GM20431 (cell line): Measurements from ENCODE around the gene POTEM.
"Not testable (repeated sequence)": the region's sequence is repeated elsewhere in the genome, so short reads cannot be mapped to it uniquely, and the experiment has no call there.

Source experiments
- in situ Hi-C: fragments of 300-500 bp; cut with MseI, MboI; formaldehyde crosslinking; loops from one replicate; pipeline ENCODE4 v1.15.0; 2020; ENCODE audit warnings: low sequenced_read_pairs; ENCODE audit not compliant: unreplicated experiment

Gene POTEM

GRCh38 chr14:18967134-18967533 is at the start of gene POTEM:
Gene POTEM (plus strand): TSS chr14:18967434. CDS start chr14:18967486, 52 bp downstream.
- in situ Hi-C loops = not testable (repeated sequence)

- in situ Hi-C loops = not testable (repeated sequence)
Measured at GRCh38 chr14:18918345-18918744, 48.9 kb upstream of the POTEM start.

GRCh38 chr14:18920052-18920451 is 47.2 kb upstream of the POTEM start:
- in situ Hi-C loops = not testable (repeated sequence)

GRCh38 chr14:18921055-18921701 is 46.1 kb upstream of the POTEM start:
- in situ Hi-C loops = not testable (repeated sequence)

- in situ Hi-C loops = not testable (repeated sequence)
Measured at GRCh38 chr14:18936848-18937247, 30.4 kb upstream of the POTEM start.

GRCh38 chr14:18938733-18939132 is 28.5 kb upstream of the POTEM start:
- in situ Hi-C loops = not testable (repeated sequence)

- in situ Hi-C loops = not testable (repeated sequence)
Measured at GRCh38 chr14:18949939-18950338, 17.3 kb upstream of the POTEM start.

- in situ Hi-C loops = not testable (repeated sequence)
Measured at GRCh38 chr14:18953085-18953484, 14.1 kb upstream of the POTEM start.

- in situ Hi-C loops = not testable (repeated sequence)
Measured at GRCh38 chr14:18955816-18956215, 11.4 kb upstream of the POTEM start.

- in situ Hi-C loops = not testable (repeated sequence)
Measured at GRCh38 chr14:18961576-18961975, 5.7 kb upstream of the POTEM start.

GRCh38 chr14:18962143-18962542 is 5.1 kb upstream of the POTEM start:
- in situ Hi-C loops = not testable (repeated sequence)

GRCh38 chr14:18963276-18963675 is 4.0 kb upstream of the POTEM start:
- in situ Hi-C loops = not testable (repeated sequence)

GRCh38 chr14:18964878-18965277 is 2.4 kb upstream of the POTEM start:
- in situ Hi-C loops = not testable (repeated sequence)

GRCh38 chr14:19002566-19002965 is 35.3 kb downstream of the POTEM start:
- in situ Hi-C loops = not testable (repeated sequence)

GRCh38 chr14:19006490-19006889 is 39.3 kb downstream of the POTEM start:
- in situ Hi-C loops = not testable (repeated sequence)

GRCh38 chr14:19007678-19008077 is 40.4 kb downstream of the POTEM start:
- in situ Hi-C loops = not testable (repeated sequence)

GRCh38 chr14:19011029-19011428 is 43.8 kb downstream of the POTEM start:
- in situ Hi-C loops = not testable (repeated sequence)

- in situ Hi-C loops = not testable (repeated sequence)
Measured at GRCh38 chr14:19011703-19012102, 44.5 kb downstream of the POTEM start.

- in situ Hi-C loops = not testable (repeated sequence)
Measured at GRCh38 chr14:19015185-19015584, 48.0 kb downstream of the POTEM start.

GRCh38 chr14:19025080-19025589 is 57.9 kb downstream of the POTEM start:
- in situ Hi-C loops = not testable (repeated sequence)

- in situ Hi-C loops = not testable (repeated sequence)
Measured at GRCh38 chr14:19026649-19027351, 59.6 kb downstream of the POTEM start.
